ENCODE data around the gene DNM3. TPM values are rescaled to one million over a fixed set of nuclear protein-coding genes. Genes with fewer than 3 reads are reported as not detected.

The DNM3 gene
- total RNA-seq, 1 donor from 2014 or later, result 7.7 TPM

GRCh38 chr1:172351346-172351745 is 510.0 kb downstream of the DNM3 start:
- H3K9me3 Mint-ChIP-seq (ENCODE audit: unreplicated experiment), result no peaks in the 10 kb centered on the region
- H3K4me3 Mint-ChIP-seq (ENCODE audit: unreplicated experiment), result no peak overlapping the region
- peaks cover 10% of the 10 kb centered on the region for H3K36me3 Mint-ChIP-seq (ENCODE audit: low read depth, unreplicated experiment)
- no peak for TF ChIP-seq CTCF (IDR thresholded peaks at IDR 0.05; ENCODE audit: unreplicated experiment)
- no peak for DNase-seq (ENCODE audit: low spot score)
- H3K27me3 Mint-ChIP-seq (ENCODE audit: unreplicated experiment), result no peaks in the 10 kb centered on the region
- H3K4me1 Mint-ChIP-seq (ENCODE audit: unreplicated experiment), result no peaks in the 10 kb centered on the region
- no peak overlapping the region for H3K27ac Mint-ChIP-seq (ENCODE audit: unreplicated experiment)

DNA sequence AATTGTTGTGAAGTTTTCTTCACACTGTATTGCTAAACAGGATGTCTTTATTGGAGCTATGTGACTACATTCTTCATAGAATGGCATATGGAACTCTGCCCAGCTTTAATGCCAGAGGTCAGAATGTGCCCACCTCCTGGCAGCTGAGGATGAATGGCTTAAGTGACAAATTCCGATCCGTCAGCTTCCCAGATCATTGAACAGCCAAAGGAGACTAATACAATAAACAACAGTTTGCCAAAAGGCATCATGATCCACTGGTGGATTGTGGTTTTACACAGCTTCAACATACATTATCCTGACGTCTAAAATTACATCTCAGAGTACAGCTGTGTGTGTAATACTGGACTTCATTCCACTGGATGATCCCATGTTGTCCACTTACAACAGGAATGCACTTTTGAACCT is 510.5 kb downstream of the DNM3 start:
- Mint-ChIP-seq H3K4me3 (ENCODE audit: unreplicated experiment) (no peak overlapping the region), H3K27ac (ENCODE audit: unreplicated experiment) (no peak overlapping the region), H3K27me3 (ENCODE audit: unreplicated experiment) (no peaks in the 10 kb centered on the region), H3K9me3 (ENCODE audit: unreplicated experiment) (no peaks in the 10 kb centered on the region), H3K4me1 (ENCODE audit: unreplicated experiment) (no peaks in the 10 kb centered on the region), H3K36me3 (ENCODE audit: low read depth, unreplicated experiment) (peaks cover 6% of the 10 kb centered on the region)
- DNase-seq (ENCODE audit: low spot score), result no peak
- no peak for TF ChIP-seq CTCF (IDR thresholded peaks at IDR 0.05; ENCODE audit: unreplicated experiment)

DNA sequence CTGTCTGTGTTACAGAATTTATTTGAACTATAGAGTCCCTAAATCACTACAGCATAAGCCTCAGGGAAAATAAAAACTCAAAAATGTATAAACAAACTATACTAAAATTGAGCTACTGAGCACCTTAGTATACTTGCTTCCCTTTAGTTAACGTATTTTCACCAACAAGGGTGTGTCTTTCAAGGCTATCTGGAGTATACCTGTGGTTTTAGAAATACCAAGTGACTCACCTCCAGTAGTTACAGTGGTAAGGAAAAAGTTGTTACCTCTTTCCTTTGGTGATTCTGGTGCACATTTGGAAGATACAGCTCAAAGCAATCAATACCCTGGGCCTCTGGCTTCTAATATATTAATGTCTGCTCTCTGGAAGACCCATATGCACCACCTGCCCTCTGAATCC is 511.1 kb downstream of the DNM3 start:
- no peaks in the 10 kb centered on the region for H3K4me1 Mint-ChIP-seq (ENCODE audit: unreplicated experiment)
- H3K27me3 Mint-ChIP-seq (ENCODE audit: unreplicated experiment), result no peaks in the 10 kb centered on the region
- TF ChIP-seq CTCF (IDR thresholded peaks at IDR 0.05; ENCODE audit: unreplicated experiment), result no peak
- no peak overlapping the region for H3K27ac Mint-ChIP-seq (ENCODE audit: unreplicated experiment)
- peaks cover 6% of the 10 kb centered on the region for H3K36me3 Mint-ChIP-seq (ENCODE audit: low read depth, unreplicated experiment)
- H3K9me3 Mint-ChIP-seq (ENCODE audit: unreplicated experiment), result no peaks in the 10 kb centered on the region
- no peak for DNase-seq (ENCODE audit: low spot score)
- no peak overlapping the region for H3K4me3 Mint-ChIP-seq (ENCODE audit: unreplicated experiment)

- H3K36me3 Mint-ChIP-seq (ENCODE audit: low read depth, unreplicated experiment), result no peaks in the 10 kb centered on the region
- no peak overlapping the region for H3K4me3 Mint-ChIP-seq (ENCODE audit: unreplicated experiment)
- TF ChIP-seq CTCF (IDR thresholded peaks at IDR 0.05; ENCODE audit: unreplicated experiment), result no peak
- no peak for DNase-seq (ENCODE audit: low spot score)
- H3K4me1 Mint-ChIP-seq (ENCODE audit: unreplicated experiment), result peaks cover 20% of the 10 kb centered on the region
- no peak overlapping the region for H3K27ac Mint-ChIP-seq (ENCODE audit: unreplicated experiment)
- no peaks in the 10 kb centered on the region for H3K27me3 Mint-ChIP-seq (ENCODE audit: unreplicated experiment)
- H3K9me3 Mint-ChIP-seq (ENCODE audit: unreplicated experiment), result no peaks in the 10 kb centered on the region
These were observed 513.3 kb downstream of the DNM3 start for GRCh38 chr1:172354291-172355274.

DNA sequence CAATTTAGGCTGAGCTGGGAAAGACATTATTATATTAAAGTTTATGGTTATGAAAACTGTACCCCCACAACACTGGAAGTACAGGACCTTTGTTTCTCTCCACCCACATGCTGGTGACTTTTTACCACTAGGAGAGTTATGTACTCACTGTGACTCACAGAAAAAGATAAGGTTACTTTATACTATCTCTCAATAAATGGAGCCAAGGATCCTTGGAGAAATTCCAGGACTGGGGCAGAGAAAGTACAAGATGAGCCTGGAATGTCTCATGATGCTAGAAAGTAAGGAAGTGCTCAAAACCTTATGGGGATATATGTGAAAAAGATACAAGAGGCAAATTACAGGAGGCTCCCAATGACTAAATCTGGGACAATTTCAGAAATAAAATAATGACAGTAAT is 515.3 kb downstream of the DNM3 start:
- no peaks in the 10 kb centered on the region for H3K9me3 Mint-ChIP-seq (ENCODE audit: unreplicated experiment)
- H3K27ac Mint-ChIP-seq (ENCODE audit: unreplicated experiment), result no peak overlapping the region
- H3K4me1 Mint-ChIP-seq (ENCODE audit: unreplicated experiment), result peaks cover 25% of the 10 kb centered on the region
- no peak for DNase-seq (ENCODE audit: low spot score)
- no peaks in the 10 kb centered on the region for H3K36me3 Mint-ChIP-seq (ENCODE audit: low read depth, unreplicated experiment)
- no peak for TF ChIP-seq CTCF (IDR thresholded peaks at IDR 0.05; ENCODE audit: unreplicated experiment)
- H3K27me3 Mint-ChIP-seq (ENCODE audit: unreplicated experiment), result no peaks in the 10 kb centered on the region
- H3K4me3 Mint-ChIP-seq (ENCODE audit: unreplicated experiment), result no peak overlapping the region

Measured in endothelial cell (in vitro differentiated cells).